ENCODE data around the gene MTNR1B.
A peak's percentile ranks its signal among the peaks of the same experiment; 100 is the strongest.

MTNR1B gene

GRCh38 chr11:92986585-92986984, 17.1 kb downstream of the MTNR1B start:
- TF ChIP-seq REST (IDR thresholded peaks at IDR 0.05; ENCODE audit: insufficient read depth in 1 of 2, low read depth in 2 of 2, low read length in 2 of 2) (no peak), TAF1 (IDR thresholded peaks at IDR 0.05; ENCODE audit: borderline replicate concordance, insufficient read depth, low read length) (no peak), POLR2AphosphoS5 (IDR thresholded peaks at IDR 0.05; ENCODE audit: low read depth, low read length) (no peak), FOXP2 (optimal IDR thresholded peaks at IDR 0.05; ENCODE audit: borderline replicate concordance, extremely low read depth, extremely low read length, insufficient read depth) (no peak), SIN3A (IDR thresholded peaks at IDR 0.05; ENCODE audit: borderline replicate concordance, insufficient read depth, low read length) (no peak)

GRCh38 chr11:92993004-92993403, 23.6 kb downstream of the MTNR1B start:
- no peak for TF ChIP-seq REST (IDR thresholded peaks at IDR 0.05; ENCODE audit: insufficient read depth in 1 of 2, low read depth in 2 of 2, low read length in 2 of 2)
- TF ChIP-seq POLR2AphosphoS5 (IDR thresholded peaks at IDR 0.05; ENCODE audit: low read depth, low read length), result no peak
- no peak for TF ChIP-seq SIN3A (IDR thresholded peaks at IDR 0.05; ENCODE audit: borderline replicate concordance, insufficient read depth, low read length)
- TF ChIP-seq FOXP2 (optimal IDR thresholded peaks at IDR 0.05; ENCODE audit: borderline replicate concordance, extremely low read depth, extremely low read length, insufficient read depth), result no peak
- TF ChIP-seq TAF1 (IDR thresholded peaks at IDR 0.05; ENCODE audit: borderline replicate concordance, insufficient read depth, low read length), result no peak

DNA sequence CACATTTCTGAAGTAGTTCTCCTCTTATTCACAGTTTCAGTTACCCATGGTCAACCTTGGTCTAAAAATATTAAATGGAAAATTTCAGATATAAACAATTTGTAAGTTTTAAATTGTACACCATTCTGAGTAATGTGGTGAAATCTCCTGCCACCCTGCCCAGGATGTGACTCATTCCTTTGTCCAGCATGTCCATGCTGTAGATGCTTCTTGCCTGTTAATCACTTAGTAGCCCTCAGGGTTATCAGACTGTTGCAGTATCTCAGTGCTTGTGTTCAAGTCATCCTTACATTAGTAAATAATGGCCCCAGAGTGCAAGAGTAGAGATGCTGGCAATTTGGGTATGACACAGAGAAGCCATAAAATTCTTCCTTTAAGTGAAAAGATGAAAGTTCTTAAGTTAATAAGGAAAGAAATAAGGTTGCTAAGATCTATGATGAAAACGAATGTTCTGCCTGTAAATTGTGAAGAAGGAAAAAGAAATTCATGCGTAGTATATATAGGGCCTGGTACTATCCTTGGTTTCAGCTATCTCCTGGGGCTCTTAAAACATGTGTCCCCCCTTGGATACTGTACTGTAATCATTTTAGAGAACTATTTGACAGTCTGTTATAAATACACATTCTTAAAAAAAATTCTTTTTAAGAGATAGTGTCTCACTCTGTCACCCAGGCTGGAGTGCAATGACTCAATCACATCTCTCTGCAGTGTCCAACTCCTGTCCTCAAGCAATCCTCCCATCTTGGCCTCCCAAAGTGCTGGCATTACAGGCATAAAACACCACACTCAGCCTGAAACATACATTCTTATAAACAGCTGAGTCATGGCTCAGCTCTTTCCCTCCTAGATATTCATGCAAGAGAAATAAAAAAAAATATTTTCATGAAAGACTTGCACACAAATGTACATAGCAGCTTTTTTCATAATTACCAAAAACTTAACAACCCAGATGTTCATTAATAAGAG, 31.3 kb downstream of the MTNR1B start:
- TF ChIP-seq SIN3A (IDR thresholded peaks at IDR 0.05; ENCODE audit: borderline replicate concordance, insufficient read depth, low read length) (no peak), REST (IDR thresholded peaks at IDR 0.05; ENCODE audit: insufficient read depth in 1 of 2, low read depth in 2 of 2, low read length in 2 of 2) (0 out of 4 replicates have a peak, but pooled peaks of 1 of the 2 experiments have one; percentile 43)

- no peak for TF ChIP-seq FOXP2 (optimal IDR thresholded peaks at IDR 0.05; ENCODE audit: borderline replicate concordance, extremely low read depth, extremely low read length, insufficient read depth)
- TF ChIP-seq REST (IDR thresholded peaks at IDR 0.05; ENCODE audit: insufficient read depth in 1 of 2, low read depth in 2 of 2, low read length in 2 of 2), result no peak
- no peak for TF ChIP-seq TAF1 (IDR thresholded peaks at IDR 0.05; ENCODE audit: borderline replicate concordance, insufficient read depth, low read length)
- no peak for TF ChIP-seq POLR2AphosphoS5 (IDR thresholded peaks at IDR 0.05; ENCODE audit: low read depth, low read length)
- TF ChIP-seq SIN3A (IDR thresholded peaks at IDR 0.05; ENCODE audit: borderline replicate concordance, insufficient read depth, low read length), result no peak
Measured at GRCh38 chr11:93001806-93002205, 32.4 kb downstream of the MTNR1B start.

All from PFSK-1 (cell line).